GM12878 (cell line): ENCODE measurements around the gene MOK. TPM values are rescaled to one million over a fixed set of nuclear protein-coding genes. Genes with fewer than 3 reads are reported as not detected.
A peak's percentile ranks its signal among the peaks of the same experiment; 100 is the strongest.

Experiments used
- BMI1 ChIP-seq: fragments of 450-650 bp; IDR thresholded peaks from 2 replicates; pipeline ENCODE4 v1.6.1; 2016; ENCODE audit warnings: mild to moderate bottlenecking, moderate library complexity, borderline replicate concordance
- CHD1 ChIP-seq: IDR thresholded peaks from 2 replicates; pipeline ENCODE4 v1.6.1; 2012; ENCODE audit warnings: low read depth, low read length, improper control_type of control experiment
- E2F8 ChIP-seq: fragments of 450-650 bp; IDR thresholded peaks from 2 replicates; pipeline ENCODE4 v1.6.1; 2018; ENCODE audit warnings: mild to moderate bottlenecking, low read depth, moderate library complexity; ENCODE audit not compliant: partially characterized antibody
- EGR1 ChIP-seq, 2 experiments: IDR thresholded peaks; 1 replicate in 1 of 2; 2 replicates in 1 of 2; pipeline ENCODE4 v1.6.1; 2011 to 2012; ENCODE audit warnings: low read depth in 2 of 2, low read length in 2 of 2, borderline replicate concordance in 1 of 2, mild to moderate bottlenecking in 1 of 2, moderate library complexity in 1 of 2
- ETV6 ChIP-seq, 2 experiments: fragments of 450-650 bp in 1 of 2; IDR thresholded peaks in 1 of 2; conservative IDR thresholded peaks in 1 of 2; 2 replicates each; pipeline ENCODE4 v1.6.1; 2014; ENCODE audit warnings: antibody characterized with exemption in 1 of 2, borderline replicate concordance in 1 of 2, low read depth in 1 of 2, mild to moderate bottlenecking in 1 of 2, moderate library complexity in 1 of 2
- EZH2 ChIP-seq: IDR thresholded peaks from 2 replicates; pipeline ENCODE4 v1.6.1; 2012; ENCODE audit warnings: low read depth, mild to moderate bottlenecking, control low read depth, inconsistent platforms, low read length, borderline replicate concordance; ENCODE audit not compliant: control insufficient read depth
- KDM1A ChIP-seq: fragments of 200-600 bp; sonication (generic); IDR thresholded peaks from 2 replicates; pipeline ENCODE4 v1.6.1; 2016; ENCODE audit warnings: borderline replicate concordance
- NRF1 ChIP-seq: conservative IDR thresholded peaks from 2 replicates; pipeline ENCODE4 v1.6.1; 2011; ENCODE audit warnings: mild to moderate bottlenecking, low read depth, low read length, improper control_type of control experiment
- RAD21 ChIP-seq: IDR thresholded peaks from 2 replicates; pipeline ENCODE4 v1.6.1; 2011; ENCODE audit warnings: mild to moderate bottlenecking, low read depth, low read length, moderate library complexity; ENCODE audit not compliant: insufficient read depth
- RELB ChIP-seq: fragments of 450-650 bp; IDR thresholded peaks from 2 replicates; pipeline ENCODE4 v1.6.1; 2017; ENCODE audit warnings: low read depth, mild to moderate bottlenecking, moderate library complexity
- REST ChIP-seq: IDR thresholded peaks from 2 replicates; pipeline ENCODE4 v1.6.1; 2012; ENCODE audit warnings: mild to moderate bottlenecking, low read depth, low read length
- SIN3A ChIP-seq: IDR thresholded peaks from 2 replicates; pipeline ENCODE4 v1.6.1; 2012; ENCODE audit warnings: low read depth, low read length, improper control_type of control experiment
- SIX5 ChIP-seq: IDR thresholded peaks from 2 replicates; pipeline ENCODE4 v1.6.1; 2011; ENCODE audit warnings: mild to moderate bottlenecking, low read depth, low read length, moderate library complexity; ENCODE audit not compliant: severe bottlenecking
- SMAD1 ChIP-seq: fragments of 450-650 bp; IDR thresholded peaks from 2 replicates; pipeline ENCODE4 v1.6.1; 2018; ENCODE audit warnings: mild to moderate bottlenecking, low read depth; ENCODE audit not compliant: partially characterized antibody
- SUZ12 ChIP-seq: fragments of 200-600 bp; sonication (generic); IDR thresholded peaks from one replicate; pipeline ENCODE4 v1.6.1; 2018; ENCODE audit warnings: antibody characterized with exemption, mild to moderate bottlenecking; ENCODE audit not compliant: unreplicated experiment
- TCF7 ChIP-seq: IDR thresholded peaks from 2 replicates; pipeline ENCODE4 v1.6.1; 2014; ENCODE audit warnings: antibody characterized with exemption, borderline replicate concordance
- ZBTB11 ChIP-seq: fragments of 450-650 bp; formaldehyde crosslinking; IDR thresholded peaks from 2 replicates; pipeline ENCODE4 v1.5.0; 2022; ENCODE audit warnings: mild to moderate bottlenecking, missing genetic modification characterization
- polyA plus RNA-seq, 11 experiments: library from polyadenylated mRNA; depleted of rRNA in 4 of 11; unstranded in 6 of 11; stranded (reverse) in 5 of 11; fragments of >200 nt; fragmentation: Nextera tagmentation in 4 of 11; fragmentation: Illumina TruSeq in 1 of 11; extraction: Ambion mirVana in 4 of 11; extraction: Trizol in 1 of 11; gene quantifications; 1 replicate in 1 of 11; 2 replicates in 10 of 11; pipeline versions ENCODE4 v1.2.1 to v1.2.3, GENCODE V29; 2011 to 2016; ENCODE audit warnings: inconsistent platforms in 2 of 11, missing spikeins in 2 of 11, low read depth in 1 of 11
- total RNA-seq, 4 experiments: library from RNA; depleted of rRNA in 3 of 4; stranded (reverse); fragments of >200 nt in 3 of 4; fragmentation: Illumina TruSeq in 1 of 4; extraction: Trizol in 1 of 4; gene quantifications; 2 replicates each; pipeline versions ENCODE4 v1.2.1 to v1.2.3, GENCODE V29; 2013 to 2021

MOK gene
- total and polyA plus RNA-seq, 10 of the 15 experiments (the other 5 are each of a cell fraction or from before 2014, with no cell fraction given), result 0.10 to 3.0 (median 1.4) TPM

GRCh38 chr14:102319351-102320032, 14.5 kb upstream of the MOK start, which contains the start of gene ZNF839 (continued):
- TF ChIP-seq ZBTB11 (CRISPR knock-in tag), result 0 out of 2 replicates have a peak, but pooled peaks have one; percentile 29
- TF ChIP-seq KDM1A, result no peak
- TF ChIP-seq RAD21, result no peak
- no peak for TF ChIP-seq SMAD1
- no peak for TF ChIP-seq CHD1
- TF ChIP-seq TCF7, result no peak
- TF ChIP-seq SIX5, result peak; percentile 47
- peak in 1 of 2 experiments; percentile 51; a peak in 1 of 3 replicates for TF ChIP-seq EGR1 (IDR thresholded peaks at IDR 0.05; ENCODE audit: borderline replicate concordance in 1 of 2, low read depth in 2 of 2, low read length in 2 of 2)
- TF ChIP-seq NRF1, result no peak
- TF ChIP-seq SUZ12, result no peak
- no peak for TF ChIP-seq BMI1
- no peak for TF ChIP-seq REST
- peak; percentile 71 for TF ChIP-seq SIN3A
- TF ChIP-seq RELB, result peak; percentile 56
- peak; percentile 58 for TF ChIP-seq E2F8
- no peak for TF ChIP-seq EZH2
- no peak for TF ChIP-seq ETV6 (conservative IDR thresholded peaks at IDR 0.05 in 1 of 2, IDR thresholded peaks at IDR 0.05 in 1 of 2; ENCODE audit: borderline replicate concordance in 1 of 2, low read depth in 1 of 2)
